HT-29 (cell line): Measurements from ENCODE around the gene COL4A4. TPM values are rescaled to one million over a fixed set of nuclear protein-coding genes. Genes with fewer than 3 reads are reported as not detected.
"Not testable (repeated sequence)": the region's sequence is repeated elsewhere in the genome, so short reads cannot be mapped to it uniquely, and the experiment has no call there.

Source experiments
- DNase-seq: peaks from one replicate; pipeline ENCODE4 v3.0.0-alpha.2; 2015; ENCODE audit warnings: low spot score
- total RNA-seq: library from RNA; depleted of rRNA; stranded (reverse); fragments of >200 nt; shearing (Covaris generic); gene quantifications from 2 replicates; pipeline ENCODE4 v1.2.3, GENCODE V29; 2014; rRNA removed

COL4A4 gene
- not detected in 2 replicates for total RNA-seq

GRCh38 chr2:227163998-227164762 lies at the start of gene COL4A4, which contains the start of gene COL4A3:
Gene COL4A4 (minus strand): TSS chr2:227164205. CDS start chr2:227147483, 16,722 bp downstream.
Gene COL4A3 (plus strand): TSS chr2:227164624. CDS start chr2:227164727, 103 bp downstream.
- DNase-seq = no peak

- DNase-seq = no peak
Observed at GRCh38 chr2:227207573-227207972, 43.6 kb upstream of the COL4A4 start.

- DNase-seq = no peak
Observed at GRCh38 chr2:227206406-227206805, 42.4 kb upstream of the COL4A4 start.

GRCh38 chr2:227205701-227206100 lies 41.7 kb upstream of the COL4A4 start:
- DNase-seq = no peak

- DNase-seq = no peak
Observed at GRCh38 chr2:227204452-227204851, 40.4 kb upstream of the COL4A4 start.

GRCh38 chr2:227201771-227202170 lies 37.8 kb upstream of the COL4A4 start:
- no peak for DNase-seq

GRCh38 chr2:227198866-227199265 lies 34.9 kb upstream of the COL4A4 start:
- no peak for DNase-seq

GRCh38 chr2:227194219-227194618 lies 30.2 kb upstream of the COL4A4 start:
- no peak for DNase-seq

- DNase-seq = no peak
Observed at GRCh38 chr2:227192491-227192890, 28.5 kb upstream of the COL4A4 start.

GRCh38 chr2:227191367-227191766 lies 27.4 kb upstream of the COL4A4 start:
- DNase-seq = no peak

GRCh38 chr2:227188292-227188691 lies 24.3 kb upstream of the COL4A4 start:
- DNase-seq = no peak

- no peak for DNase-seq
Observed at GRCh38 chr2:227186751-227187150, 22.7 kb upstream of the COL4A4 start.

GRCh38 chr2:227185615-227186232 lies 21.7 kb upstream of the COL4A4 start:
- DNase-seq = no peak

- DNase-seq = peak; percentile 3
Observed at GRCh38 chr2:227183657-227184367, 19.8 kb upstream of the COL4A4 start.

- no peak for DNase-seq
Observed at GRCh38 chr2:227182765-227183164, 18.8 kb upstream of the COL4A4 start.

- no peak for DNase-seq
Observed at GRCh38 chr2:227180770-227181169, 16.8 kb upstream of the COL4A4 start.

- no peak for DNase-seq
Observed at GRCh38 chr2:227179988-227180685, 16.1 kb upstream of the COL4A4 start.

- no peak for DNase-seq
Observed at GRCh38 chr2:227177592-227178336, 13.8 kb upstream of the COL4A4 start.

- not testable (repeated sequence) for DNase-seq
Observed at GRCh38 chr2:227171779-227172178, 7.8 kb upstream of the COL4A4 start.

GRCh38 chr2:227164763-227165291 lies 822 bp upstream of the COL4A4 start:
- DNase-seq = no peak
